ENCODE results near the gene ITPR1. TPM values are rescaled to one million over a fixed set of nuclear protein-coding genes. Genes with fewer than 3 reads are reported as not detected.

Gene ITPR1
- total and polyA plus RNA-seq, 2 of the 4 experiments (the other 2 are of a cell fraction) = 1.8 to 5.7 TPM

- H3K27me3 ChIP-seq (ENCODE audit: control insufficient read depth, insufficient read depth, low read length) = no peaks in the 10 kb centered on the region
- no peak overlapping the region for H3K27ac ChIP-seq (ENCODE audit: insufficient read depth, low read length)
- H2AK9ac ChIP-seq (replicated peaks; ENCODE audit: low read depth, low read length, poor library complexity) = no peak overlapping the region
- no peaks in the 10 kb centered on the region for H3K9me1 ChIP-seq (ENCODE audit: insufficient read depth, low read length)
- POLR2A ChIA-PET (ENCODE audit: unreplicated experiment) = no interaction called here
- H4K91ac ChIP-seq (ENCODE audit: insufficient read depth, low read depth, low read length) = no peak overlapping the region
- H3K4me3 ChIP-seq (ENCODE audit: insufficient read depth, low read depth, low read length) = no peak overlapping the region
- H4K5ac ChIP-seq (ENCODE audit: low read depth, low read length) = no peak overlapping the region
- no peak for TF ChIP-seq RCOR1 (IDR thresholded peaks at IDR 0.05; ENCODE audit: insufficient replicate concordance, low read length)
- no peak for TF ChIP-seq MAFK (IDR thresholded peaks at IDR 0.05; ENCODE audit: low read depth, low read length)
- TF ChIP-seq NFE2L2 (IDR thresholded peaks at IDR 0.05; ENCODE audit: low read depth, low read length) = no peak
- no peak for TF ChIP-seq ELK1 (IDR thresholded peaks at IDR 0.05; ENCODE audit: borderline replicate concordance, low read depth, low read length)
- no peak for TF ChIP-seq CEBPB (IDR thresholded peaks at IDR 0.05; ENCODE audit: low read depth, low read length)
- no peak for TF ChIP-seq POLR2A (IDR thresholded peaks at IDR 0.05; ENCODE audit: low read depth, low read length)
- H3K18ac ChIP-seq (ENCODE audit: low read depth, low read length) = no peak overlapping the region
- 74% methylated on average over 3 of the region's 5 CpGs; no CpG with 5 or more reads in 1 of the 2 experiments for WGBS, 2 experiments (ENCODE audit: extremely low coverage in 2 of 2, insufficient read length in 1 of 2)
- in situ Hi-C loops (cut with MboI; ENCODE audit: low sequenced_read_pairs) = no loop called here
- intact Hi-C loops (cut with micrococcal nuclease) = no loop called here
- ATAC-seq (ENCODE audit: low read depth) = no peak
- no peak overlapping the region for H3K14ac ChIP-seq (replicated peaks; ENCODE audit: low read depth, low read length)
- no TSS peak for BruUV-seq (replicated peaks)
- H4K8ac ChIP-seq (ENCODE audit: low read depth in 2 of 2, low read length in 2 of 2) = no peak overlapping the region
- CTCF ChIA-PET = no interaction called here
- no peak overlapping the region for H3K4me2 ChIP-seq (ENCODE audit: low read depth, low read length)
- no peaks in the 10 kb centered on the region for H3K79me1 ChIP-seq (ENCODE audit: low read depth in 1 of 2, low read length in 2 of 2)
- no peak overlapping the region for H3K9ac ChIP-seq (ENCODE audit: low read depth, low read length)
- H3K4ac ChIP-seq (ENCODE audit: low read depth, low read length) = no peak overlapping the region
- no peaks in the 10 kb centered on the region for H3K9me3 ChIP-seq (ENCODE audit: control insufficient read depth, insufficient read depth, low read length)
- H2AK5ac ChIP-seq (ENCODE audit: low read depth, low read length) = no peak overlapping the region
- H4K20me1 ChIP-seq (ENCODE audit: insufficient read depth, low read length) = no peaks in the 10 kb centered on the region
- no peak overlapping the region for H2AFZ ChIP-seq (replicated peaks; ENCODE audit: low read length, poor library complexity)
- H2BK120ac ChIP-seq (ENCODE audit: low read depth, low read length) = no peak overlapping the region
- no peak overlapping the region for H2BK15ac ChIP-seq (ENCODE audit: low read depth, low read length)
- dilution Hi-C loops (cut with HindIII; ENCODE audit: low sequenced_read_pairs, unreplicated experiment) = no loop called here
- no peak for DNase-seq
- no peak overlapping the region for H3K56ac ChIP-seq (ENCODE audit: extremely low read depth, insufficient read depth, low read length)
- no peaks in the 10 kb centered on the region for H3K36me3 ChIP-seq (ENCODE audit: control insufficient read depth, insufficient read depth, low read length)
- no peaks in the 10 kb centered on the region for H3K4me1 ChIP-seq (ENCODE audit: control insufficient read depth, insufficient read depth, low read length)
- H2BK20ac ChIP-seq (ENCODE audit: low read depth, low read length) = no peak overlapping the region
- no peak overlapping the region for H2BK5ac ChIP-seq (ENCODE audit: low read depth, low read length, poor library complexity, severe bottlenecking)
- H3K23ac ChIP-seq (ENCODE audit: low read depth, low read length) = no peak overlapping the region
Observed at GRCh38 chr3:4509983-4510755, 17.0 kb downstream of the ITPR1 start.
